Astrocyte of the cerebellum (primary cell): ENCODE results near the gene ARHGEF7.

Source experiments
- DNase-seq: peaks from one replicate; pipeline ENCODE4 v3.0.0-alpha.2; 2011; ENCODE audit warnings: low read depth
- H3K4me3 ChIP-seq: 2 replicates; pipeline ENCODE4 v1.5.1; 2011; ENCODE audit warnings: mild to moderate bottlenecking, low read depth, low read length, moderate library complexity
- in situ Hi-C: cut with HindIII; loops from 2 replicates; pipeline ENCODE4 v1.10.0; 2017; ENCODE audit warnings: low sequenced_read_pairs
- TF ChIP-seq, protein P1 (sequence below): IDR thresholded peaks from 2 replicates; pipeline ENCODE4 v1.5.1; 2012; ENCODE audit warnings: low read length, low read depth, moderate library complexity, mild to moderate bottlenecking; ENCODE audit errors: missing control alignments

The ARHGEF7 gene

GRCh38 chr13:111139873-111140561, 24.9 kb downstream of the ARHGEF7 start:
- TF ChIP-seq, protein P1, sequence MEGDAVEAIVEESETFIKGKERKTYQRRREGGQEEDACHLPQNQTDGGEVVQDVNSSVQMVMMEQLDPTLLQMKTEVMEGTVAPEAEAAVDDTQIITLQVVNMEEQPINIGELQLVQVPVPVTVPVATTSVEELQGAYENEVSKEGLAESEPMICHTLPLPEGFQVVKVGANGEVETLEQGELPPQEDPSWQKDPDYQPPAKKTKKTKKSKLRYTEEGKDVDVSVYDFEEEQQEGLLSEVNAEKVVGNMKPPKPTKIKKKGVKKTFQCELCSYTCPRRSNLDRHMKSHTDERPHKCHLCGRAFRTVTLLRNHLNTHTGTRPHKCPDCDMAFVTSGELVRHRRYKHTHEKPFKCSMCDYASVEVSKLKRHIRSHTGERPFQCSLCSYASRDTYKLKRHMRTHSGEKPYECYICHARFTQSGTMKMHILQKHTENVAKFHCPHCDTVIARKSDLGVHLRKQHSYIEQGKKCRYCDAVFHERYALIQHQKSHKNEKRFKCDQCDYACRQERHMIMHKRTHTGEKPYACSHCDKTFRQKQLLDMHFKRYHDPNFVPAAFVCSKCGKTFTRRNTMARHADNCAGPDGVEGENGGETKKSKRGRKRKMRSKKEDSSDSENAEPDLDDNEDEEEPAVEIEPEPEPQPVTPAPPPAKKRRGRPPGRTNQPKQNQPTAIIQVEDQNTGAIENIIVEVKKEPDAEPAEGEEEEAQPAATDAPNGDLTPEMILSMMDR, result no peak
- DNase-seq, result no peak
- in situ Hi-C loops, result no loop called here
- H3K4me3 ChIP-seq, result no peak overlapping the region

- no peak overlapping the region for H3K4me3 ChIP-seq
- DNase-seq, result no peak
- TF ChIP-seq, protein P1, result no peak
- in situ Hi-C loops, result no loop called here
These were observed 25.5 kb downstream of the ARHGEF7 start for GRCh38 chr13:111140562-111141105.

GRCh38 chr13:111142472-111142871, 27.4 kb downstream of the ARHGEF7 start:
- DNase-seq, result no peak
- TF ChIP-seq, protein P1, result no peak
- in situ Hi-C loops, result no loop called here
- H3K4me3 ChIP-seq, result no peak overlapping the region

- no peak for DNase-seq
- in situ Hi-C loops, result no loop called here
- TF ChIP-seq, protein P1, result no peak
- no peak overlapping the region for H3K4me3 ChIP-seq
These were observed 28.9 kb downstream of the ARHGEF7 start for GRCh38 chr13:111143865-111144540.

DNA sequence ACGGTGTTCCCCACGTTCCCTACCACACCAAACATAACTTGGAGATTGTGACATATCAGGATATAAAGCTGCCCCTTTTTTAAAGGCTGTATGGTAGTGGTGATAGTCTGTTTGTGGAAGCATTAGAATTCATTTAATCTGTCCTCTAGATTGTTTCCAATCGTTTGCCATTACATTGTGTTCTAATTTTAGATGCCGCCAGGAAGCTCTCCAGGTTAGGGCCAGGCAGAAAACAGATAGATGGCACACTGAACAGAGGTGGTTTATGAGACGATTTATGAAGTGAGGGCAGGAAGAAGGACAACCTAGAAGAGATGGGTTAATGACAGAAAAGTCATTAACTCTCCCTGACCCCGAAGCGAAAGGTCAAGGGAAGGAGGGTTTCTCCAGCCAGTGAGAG, 30.0 kb downstream of the ARHGEF7 start:
- in situ Hi-C loops, result no loop called here
- no peak overlapping the region for H3K4me3 ChIP-seq
- DNase-seq, result no peak
- TF ChIP-seq, protein P1, result no peak

GRCh38 chr13:111145506-111145905, 30.4 kb downstream of the ARHGEF7 start:
- H3K4me3 ChIP-seq, result no peak overlapping the region
- no peak for DNase-seq
- in situ Hi-C loops, result no loop called here
- TF ChIP-seq, protein P1, result no peak
